Endothelial cell of umbilical vein (primary cell): ENCODE measurements around the gene KRT23. TPM values are rescaled to one million over a fixed set of nuclear protein-coding genes. Genes with fewer than 3 reads are reported as not detected.

Experiments used
- BruUV-seq: library from RNA; stranded (reverse); fragments of 400-500 nt; replicated peaks from 2 replicates; lab custom pipeline; 2021; lab: Mats Ljungman, UMichigan
- CTCF ChIA-PET: fragments of 300-600, 350-600 bp; sonication (Branson Sonifier 250); formaldehyde crosslinking; loops from one replicate; lab custom pipeline; 2021; ENCODE audit warnings: antibody characterized with exemption, inconsistent platforms; lab: Charles Lee
- POLR2A ChIA-PET: fragments of 300-600, 350-600 bp; sonication (Branson Sonifier 250); formaldehyde crosslinking; loops from one replicate; lab custom pipeline; 2021; ENCODE audit warnings: antibody characterized with exemption, inconsistent platforms; lab: Charles Lee
- DNase-seq: peaks from one replicate; pipeline ENCODE4 v3.0.0-alpha.2; 2011; ENCODE audit warnings: low read depth, low spot score
- FAIRE-seq: peaks from 2 replicates; lab custom pipeline; 2011; peaks lifted over from hg19 to GRCh38; lab: Jason Lieb, UNC
- H2AFZ ChIP-seq: 2 replicates; pipeline ENCODE4 v1.6.0; 2012; ENCODE audit warnings: low read depth, low read length, control low read depth, inconsistent platforms
- H3K27ac ChIP-seq: 2 replicates; pipeline ENCODE4 v1.5.1; 2011; ENCODE audit warnings: low read depth, mild to moderate bottlenecking, control low read depth, low read length, moderate library complexity; ENCODE audit not compliant: insufficient read depth
- H3K27me3 ChIP-seq, 2 experiments: 2 replicates each; pipeline versions ENCODE4 v1.6.0 to v1.6.1; 2011; ENCODE audit warnings: low read length in 2 of 2, mixed read lengths in 1 of 2; ENCODE audit not compliant: control insufficient read depth in 2 of 2, insufficient read depth in 2 of 2
- H3K36me3 ChIP-seq, 2 experiments: 2 replicates in 1 of 2; 3 replicates in 1 of 2; pipeline ENCODE4 v1.5.1; 2011; ENCODE audit warnings: low read length in 2 of 2, mild to moderate bottlenecking in 1 of 2, moderate library complexity in 1 of 2; ENCODE audit not compliant: control insufficient read depth in 2 of 2, insufficient read depth in 2 of 2; ENCODE audit errors: extremely low read depth in 1 of 2
- H3K4me1 ChIP-seq: 3 replicates; pipeline ENCODE4 v1.5.1; 2011; ENCODE audit warnings: mild to moderate bottlenecking, low read length; ENCODE audit not compliant: control insufficient read depth, insufficient read depth; ENCODE audit errors: extremely low read depth
- H3K4me2 ChIP-seq: 2 replicates; pipeline ENCODE4 v1.6.1; 2011; ENCODE audit warnings: low read length, control low read depth, mixed read lengths; ENCODE audit not compliant: insufficient read depth
- H3K4me3 ChIP-seq, 3 experiments: fragments of 200-600 bp in 1 of 3; sonication (generic), shearing (Covaris generic) in 1 of 3; replicated peaks in 1 of 3; 2 replicates each; pipeline ENCODE4 v1.5.1; 2011 to 2016; ENCODE audit warnings: control low read depth in 3 of 3, low read length in 3 of 3, mild to moderate bottlenecking in 2 of 3, inconsistent platforms in 1 of 3, low read depth in 1 of 3, moderate library complexity in 1 of 3; ENCODE audit not compliant: insufficient read depth in 1 of 3
- H3K79me2 ChIP-seq: 2 replicates; pipeline ENCODE4 v1.6.0; 2012; ENCODE audit warnings: low read length, inconsistent platforms; ENCODE audit not compliant: control insufficient read depth, insufficient read depth
- H3K9ac ChIP-seq: replicated peaks from 2 replicates; pipeline ENCODE3; 2011; ENCODE audit warnings: low read length, control low read depth; ENCODE audit not compliant: insufficient read depth; ENCODE audit errors: extremely low read depth
- H3K9me1 ChIP-seq: replicated peaks from 3 replicates; pipeline ENCODE4 v1.6.0; 2011; ENCODE audit warnings: mild to moderate bottlenecking, low read length; ENCODE audit not compliant: control insufficient read depth, insufficient read depth; ENCODE audit errors: extremely low read depth
- H3K9me3 ChIP-seq: replicated peaks from 2 replicates; pipeline ENCODE4 v1.5.1; 2012; ENCODE audit warnings: low read length, inconsistent platforms; ENCODE audit not compliant: control insufficient read depth, insufficient read depth
- H4K20me1 ChIP-seq: replicated peaks from 2 replicates; pipeline ENCODE3; 2011; ENCODE audit warnings: mild to moderate bottlenecking, low read length; ENCODE audit not compliant: control insufficient read depth, insufficient read depth; ENCODE audit errors: extremely low read depth
- EZH2 ChIP-seq: IDR thresholded peaks from 2 replicates; pipeline ENCODE4 v1.6.1; 2012; ENCODE audit warnings: borderline replicate concordance, low read depth, mild to moderate bottlenecking, moderate library complexity, low read length, inconsistent platforms; ENCODE audit not compliant: severe bottlenecking
- FOS ChIP-seq: IDR thresholded peaks from 2 replicates; pipeline ENCODE4 v1.6.1; 2011; ENCODE audit warnings: mild to moderate bottlenecking, low read length, moderate library complexity, borderline replicate concordance; ENCODE audit not compliant: insufficient read depth
- MAX ChIP-seq: IDR thresholded peaks from 2 replicates; pipeline ENCODE4 v1.6.1; 2011; ENCODE audit not compliant: insufficient read depth, insufficient read length
- MYC ChIP-seq: IDR thresholded peaks from one replicate; pipeline ENCODE4 v1.6.1; 2011; ENCODE audit warnings: mild to moderate bottlenecking, low read depth, low read length
- POLR2A ChIP-seq: IDR thresholded peaks from 2 replicates; pipeline ENCODE4 v1.6.1; 2012; ENCODE audit warnings: low read depth, mild to moderate bottlenecking, control low read depth, low read length
- POLR2AphosphoS5 ChIP-seq: IDR thresholded peaks from 2 replicates; pipeline ENCODE4 v1.6.1; 2012; ENCODE audit warnings: low read depth, mild to moderate bottlenecking, control low read depth, low read length, moderate library complexity; ENCODE audit not compliant: insufficient read depth
- dilution Hi-C: fragments of 300-500 bp; cut with MboI; formaldehyde crosslinking; loops from one replicate; pipeline ENCODE4 v1.15.0; 2019; ENCODE audit warnings: low sequenced_read_pairs; ENCODE audit not compliant: extremely low pct_ligation_motif_present
- intact Hi-C: fragments of 100-400 bp; cut with micrococcal nuclease; formaldehyde crosslinking; loops from one replicate; pipeline ENCODE4 v1.10.0; 2022
- polyA plus RNA-seq, 4 experiments: library from polyadenylated mRNA; depleted of rRNA in 3 of 4; stranded (reverse) in 3 of 4; unstranded in 1 of 4; fragments of >200 nt; gene quantifications; 2 replicates each; pipeline versions ENCODE4 v1.2.1 to v1.2.3, GENCODE V29; 2011 to 2012; ENCODE audit warnings: missing spikeins in 1 of 4
- total RNA-seq: library from RNA; stranded (reverse); gene quantifications from 2 replicates; pipeline ENCODE4 v1.2.3, GENCODE V29; 2021

The KRT23 gene
- total and polyA plus RNA-seq, 2 donors (not counting 3 experiments of a cell fraction or from before 2014, with no cell fraction given), result not detected

- Histone ChIP-seq H3K36me3 (no peaks in the 10 kb centered on the region), H3K27me3 (no peaks in the 10 kb centered on the region), H3K4me1 (no peaks in the 10 kb centered on the region), H3K9me3 (no peaks in the 10 kb centered on the region), H4K20me1 (no peaks in the 10 kb centered on the region), H3K4me3 (no peak overlapping the region), H3K4me2 (no peak overlapping the region), H3K9ac (no peak overlapping the region), H3K9me1 (no peaks in the 10 kb centered on the region), H3K27ac (no peak overlapping the region), H2AFZ (no peak overlapping the region), H3K79me2 (no peaks in the 10 kb centered on the region)
- no TSS peak for BruUV-seq
- no peak for DNase-seq
- POLR2A ChIA-PET, result no interaction called here
- dilution Hi-C loops (no loop called here), intact Hi-C loops (no loop called here)
- FAIRE-seq, result no peak
- CTCF ChIA-PET, result no interaction called here
- TF ChIP-seq MAX, result no peak
- TF ChIP-seq POLR2A, result no peak
- TF ChIP-seq MYC, result no peak
- no peak for TF ChIP-seq EZH2
Measured at GRCh38 chr17:40967582-40967981, 30.1 kb upstream of the KRT23 start.

GRCh38 chr17:40966848-40967247 lies 29.4 kb upstream of the KRT23 start, which contains the start of gene KRT39:
KRT39 (minus strand) TSS chr17:40966948; CDS start chr17:40966856, 92 bp downstream.
- DNase-seq (no peak), FAIRE-seq (no peak)
- POLR2A ChIA-PET, result no interaction called here
- CTCF ChIA-PET, result no interaction called here
- Histone ChIP-seq H3K9ac (no peak within 1 kb of the TSS), H3K4me3 (no peak within 1 kb of the TSS), H3K36me3 (no peaks in the 10 kb centered on the region), H3K79me2 (no peaks in the 10 kb centered on the region), H3K9me1 (no peaks in the 10 kb centered on the region), H3K4me2 (no peak within 1 kb of the TSS), H3K4me1 (no peaks in the 10 kb centered on the region), H3K27me3 (no peaks in the 10 kb centered on the region), H3K27ac (no peak within 1 kb of the TSS), H4K20me1 (no peaks in the 10 kb centered on the region), H2AFZ (no peak within 1 kb of the TSS), H3K9me3 (no peaks in the 10 kb centered on the region)
- BruUV-seq, result no TSS peak
- intact Hi-C loops (no loop called here), dilution Hi-C loops (no loop called here)
- TF ChIP-seq POLR2AphosphoS5 (no peak), FOS (no peak)
